Measurements from ENCODE around the gene RASSF7.

- no peak for TF ChIP-seq CTCF (IDR thresholded peaks at IDR 0.05)
- no peak for TF ChIP-seq POLR2A (IDR thresholded peaks at IDR 0.05)
- no peak for TF ChIP-seq POLR2AphosphoS5 (IDR thresholded peaks at IDR 0.05)
Observed at GRCh38 chr11:577611-577894, 16.8 kb downstream of the RASSF7 start.
